Measurements from ENCODE around the gene THRAP3.

DNA sequence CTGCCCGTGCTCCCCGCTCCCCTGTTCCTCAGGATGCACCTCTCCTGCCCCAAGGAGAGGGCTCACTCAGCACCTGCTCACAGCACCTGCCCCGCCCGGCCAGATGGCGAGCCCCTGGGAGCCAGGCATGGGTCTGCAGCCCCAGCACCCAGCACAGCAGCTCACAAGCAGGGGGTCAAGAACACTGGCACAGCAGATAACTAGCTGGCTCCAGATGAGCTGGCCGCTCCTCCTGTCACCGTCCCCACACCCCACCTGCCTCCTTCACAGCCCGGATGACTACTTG is 120.1 kb downstream of the THRAP3 start:
- TF ChIP-seq CREB1 (IDR thresholded peaks at IDR 0.05) = no peak
- no peak for TF ChIP-seq EZH2 (IDR thresholded peaks at IDR 0.05; ENCODE audit: low read depth, low read length, severe bottlenecking)
- TF ChIP-seq CTCF (IDR thresholded peaks at IDR 0.05; ENCODE audit: control extremely low read depth in 1 of 3, insufficient read depth in 1 of 3, low read depth in 1 of 3, low read length in 3 of 3) = no peak
- TF ChIP-seq RNF2 (IDR thresholded peaks at IDR 0.05; ENCODE audit: borderline replicate concordance, low read depth, low read length, missing control alignments, poor library complexity, severe bottlenecking) = no peak
- no peak for TF ChIP-seq CEBPB (IDR thresholded peaks at IDR 0.05; ENCODE audit: low read depth, low read length)
- TF ChIP-seq NANOG (IDR thresholded peaks at IDR 0.05; ENCODE audit: insufficient read depth, low read depth, low read length, poor library complexity, severe bottlenecking) = no peak
- TF ChIP-seq RAD21 (IDR thresholded peaks at IDR 0.05 in 1 of 2, conservative IDR thresholded peaks at IDR 0.05 in 1 of 2; ENCODE audit: low read depth in 2 of 2, low read length in 2 of 2) = no peak
- no peak for TF ChIP-seq TAF1 (IDR thresholded peaks at IDR 0.05; ENCODE audit: low read depth, low read length)

All from H1 (cell line).